Brain microvascular endothelial cell (primary cell): ENCODE results near the gene CRYBB1.

Experiments
- DNase-seq: peaks from one replicate; pipeline ENCODE4 v3.0.0-alpha.2; 2020
- H3K27ac ChIP-seq: fragments of 250-450 bp; sonication (Bioruptor Pico); 2 replicates; pipeline ENCODE4 v1.5.1; 2020; ENCODE audit warnings: mild to moderate bottlenecking, moderate library complexity
- H3K27me3 ChIP-seq: fragments of 250-450 bp; sonication (Bioruptor Pico); replicated peaks from 2 replicates; pipeline ENCODE4 v1.5.1; 2020; ENCODE audit warnings: mild to moderate bottlenecking
- H3K36me3 ChIP-seq: fragments of 250-450 bp; sonication (Bioruptor Pico); replicated peaks from 2 replicates; pipeline ENCODE4 v1.5.1; 2020; ENCODE audit warnings: mild to moderate bottlenecking
- H3K4me3 ChIP-seq: 2 replicates; pipeline ENCODE4 v1.5.1; 2011; ENCODE audit warnings: low read depth, mild to moderate bottlenecking, control low read depth, low read length, moderate library complexity
- CTCF ChIP-seq: IDR thresholded peaks from 2 replicates; pipeline ENCODE4 v1.5.1; 2011; ENCODE audit warnings: low read depth, mild to moderate bottlenecking, moderate library complexity, low read length, control low read depth, inconsistent platforms; ENCODE audit errors: missing control alignments
- in situ Hi-C: cut with HindIII; loops from 2 replicates; pipeline ENCODE4 v1.10.0; 2017; ENCODE audit warnings: low sequenced_read_pairs, low pct_ligation_motif_present

CRYBB1 gene

GRCh38 chr22:26632422-26633155, 14.8 kb upstream of the CRYBB1 start:
- Histone ChIP-seq H3K4me3 (no peak overlapping the region), H3K36me3 (no peaks in the 10 kb centered on the region), H3K27me3 (no peaks in the 10 kb centered on the region), H3K27ac (no peak overlapping the region)
- no peak for TF ChIP-seq CTCF
- in situ Hi-C loops, result no loop called here
- DNase-seq, result no peak

GRCh38 chr22:26631282-26631681, 13.5 kb upstream of the CRYBB1 start:
- no peak for TF ChIP-seq CTCF
- in situ Hi-C loops, result no loop called here
- Histone ChIP-seq H3K27me3 (no peaks in the 10 kb centered on the region), H3K36me3 (no peaks in the 10 kb centered on the region), H3K4me3 (no peak overlapping the region), H3K27ac (no peak overlapping the region)
- no peak for DNase-seq

GRCh38 chr22:26629988-26630761, 12.3 kb upstream of the CRYBB1 start:
- Histone ChIP-seq H3K27ac (no peak overlapping the region), H3K36me3 (no peaks in the 10 kb centered on the region), H3K27me3 (no peaks in the 10 kb centered on the region), H3K4me3 (no peak overlapping the region)
- in situ Hi-C loops, result no loop called here
- DNase-seq, result no peak
- no peak for TF ChIP-seq CTCF

- in situ Hi-C loops, result no loop called here
- TF ChIP-seq CTCF, result no peak
- no peaks in the 10 kb centered on the region for H3K27me3 ChIP-seq
- DNase-seq, result no peak
- no peak overlapping the region for H3K27ac ChIP-seq
- no peaks in the 10 kb centered on the region for H3K36me3 ChIP-seq
- H3K4me3 ChIP-seq, result no peak overlapping the region
Observed at GRCh38 chr22:26624803-26625202, 7.0 kb upstream of the CRYBB1 start.

GRCh38 chr22:26623984-26624383, 6.2 kb upstream of the CRYBB1 start:
- no peak for TF ChIP-seq CTCF
- in situ Hi-C loops, result no loop called here
- Histone ChIP-seq H3K27me3 (no peaks in the 10 kb centered on the region), H3K4me3 (no peak overlapping the region), H3K36me3 (no peaks in the 10 kb centered on the region), H3K27ac (no peak overlapping the region)
- no peak for DNase-seq
